Urinary bladder (tissue), 4 donors: Measurements from ENCODE around the gene NYAP2. TPM values are rescaled to one million over a fixed set of nuclear protein-coding genes. Genes with fewer than 3 reads are reported as not detected.

Experiments used
- DNase-seq: peaks from one replicate; pipeline ENCODE4 v3.0.0-alpha.2; 2015; ENCODE audit errors: extremely low spot score
- H3K27ac ChIP-seq: one replicate; pipeline ENCODE4 v1.5.1; 2013; ENCODE audit warnings: low read depth, mild to moderate bottlenecking, moderate library complexity
- H3K36me3 ChIP-seq: one replicate; pipeline ENCODE4 v1.6.1; 2013; ENCODE audit warnings: mild to moderate bottlenecking, moderate library complexity; ENCODE audit not compliant: insufficient read depth
- H3K4me1 ChIP-seq: one replicate; pipeline ENCODE4 v1.6.1; 2013; ENCODE audit warnings: mild to moderate bottlenecking, moderate library complexity; ENCODE audit not compliant: insufficient read depth
- H3K4me3 ChIP-seq: one replicate; pipeline ENCODE4 v1.5.1; 2013; ENCODE audit warnings: low read depth, low read length
- WGBS: extraction: QIAGEN DNeasy Blood & Tissue Kit; methylation state at CpG from one replicate; pipeline ENCODE4 v1.1.7; 2013; 5-methylcytosine and 5-hydroxymethylcytosine counted together
- polyA plus RNA-seq: library from polyadenylated mRNA; stranded (reverse); fragments of 200-250 nt; gene quantifications from one replicate; pipeline ENCODE4 v1.2.3, GENCODE V29; 2013
- total RNA-seq: library from RNA; depleted of rRNA; stranded (reverse); fragments of >200 nt; gene quantifications from one replicate; pipeline ENCODE4 v1.2.3, GENCODE V29; 2014
- donor health status: healthy with polysubstance abuse.
- donor health status: healthy.

NYAP2 gene
- total RNA-seq (0.79 TPM), polyA plus RNA-seq (0.01 TPM)

GRCh38 chr2:225399504-225399903 is at the start of gene NYAP2:
TSS of gene NYAP2 (plus strand) at chr2:225399710. CDS start at chr2:225408881, 9,171 bp downstream.
- 61% methylated on average over 5 of the region's 5 CpGs for WGBS
- Histone ChIP-seq H3K36me3 (no peaks in the 10 kb centered on the region), H3K4me3 (no peak within 1 kb of the TSS), H3K4me1 (no peaks in the 10 kb centered on the region), H3K27ac (no peak within 1 kb of the TSS)
- no peak for DNase-seq

- H3K27ac ChIP-seq = no peak overlapping the region
- H3K4me3 ChIP-seq = no peak overlapping the region
- 73% methylated on average over 1 of the region's 1 CpG for WGBS
- no peaks in the 10 kb centered on the region for H3K4me1 ChIP-seq
- DNase-seq = no peak
- no peaks in the 10 kb centered on the region for H3K36me3 ChIP-seq
These were observed 45.9 kb upstream of the NYAP2 start for GRCh38 chr2:225353579-225354085.

GRCh38 chr2:225354281-225354774 is 45.2 kb upstream of the NYAP2 start:
- no peaks in the 10 kb centered on the region for H3K4me1 ChIP-seq
- no peak overlapping the region for H3K27ac ChIP-seq
- no peaks in the 10 kb centered on the region for H3K36me3 ChIP-seq
- no peak overlapping the region for H3K4me3 ChIP-seq
- DNase-seq = no peak
- WGBS = 13% methylated on average over 3 of the region's 3 CpGs

GRCh38 chr2:225355788-225356187 is 43.7 kb upstream of the NYAP2 start:
- Histone ChIP-seq H3K27ac (no peak overlapping the region), H3K4me3 (no peak overlapping the region), H3K4me1 (no peaks in the 10 kb centered on the region), H3K36me3 (no peaks in the 10 kb centered on the region)
- no peak for DNase-seq
- 73% methylated on average over 3 of the region's 3 CpGs for WGBS

- Histone ChIP-seq H3K36me3 (no peaks in the 10 kb centered on the region), H3K4me3 (no peak overlapping the region), H3K4me1 (no peaks in the 10 kb centered on the region), H3K27ac (no peak overlapping the region)
- no peak for DNase-seq
These were observed 32.8 kb upstream of the NYAP2 start for GRCh38 chr2:225366731-225367130.

GRCh38 chr2:225367482-225367881 is 32.0 kb upstream of the NYAP2 start:
- no peak overlapping the region for H3K27ac ChIP-seq
- H3K4me1 ChIP-seq = no peaks in the 10 kb centered on the region
- H3K36me3 ChIP-seq = no peaks in the 10 kb centered on the region
- DNase-seq = no peak
- 18% methylated on average over 1 of the region's 1 CpG for WGBS
- H3K4me3 ChIP-seq = no peak overlapping the region

- WGBS = 74% methylated on average over 3 of the region's 3 CpGs
- no peak for DNase-seq
- H3K4me1 ChIP-seq = peaks cover 2% of the 10 kb centered on the region
- H3K4me3 ChIP-seq = no peak overlapping the region
- no peak overlapping the region for H3K27ac ChIP-seq
- no peaks in the 10 kb centered on the region for H3K36me3 ChIP-seq
These were observed 20.5 kb upstream of the NYAP2 start for GRCh38 chr2:225378984-225379383.

GRCh38 chr2:225379856-225380255 is 19.7 kb upstream of the NYAP2 start:
- Histone ChIP-seq H3K36me3 (no peaks in the 10 kb centered on the region), H3K4me1 (peaks cover 2% of the 10 kb centered on the region), H3K4me3 (no peak overlapping the region), H3K27ac (no peak overlapping the region)
- no peak for DNase-seq
- 82% methylated on average over 6 of the region's 6 CpGs for WGBS

GRCh38 chr2:225381609-225382008 is 17.9 kb upstream of the NYAP2 start:
- no peak overlapping the region for H3K4me3 ChIP-seq
- WGBS = 80% methylated on average over 4 of the region's 4 CpGs
- no peak for DNase-seq
- H3K27ac ChIP-seq = no peak overlapping the region
- H3K36me3 ChIP-seq = no peaks in the 10 kb centered on the region
- H3K4me1 ChIP-seq = peaks cover 2% of the 10 kb centered on the region

GRCh38 chr2:225398372-225398771 is 1.1 kb upstream of the NYAP2 start:
- Histone ChIP-seq H3K27ac (no peak overlapping the region), H3K36me3 (no peaks in the 10 kb centered on the region), H3K4me3 (no peak overlapping the region), H3K4me1 (no peaks in the 10 kb centered on the region)
- DNase-seq = no peak
- 42% methylated on average over 2 of the region's 2 CpGs for WGBS

- 9% methylated on average over 8 of the region's 8 CpGs for WGBS
These were observed 576 bp downstream of the NYAP2 start for GRCh38 chr2:225400060-225400511.

GRCh38 chr2:225400546-225401400 is 1.3 kb downstream of the NYAP2 start:
- H3K27ac ChIP-seq = no peak overlapping the region
- no peak overlapping the region for H3K4me3 ChIP-seq
- DNase-seq = no peak
- no peaks in the 10 kb centered on the region for H3K4me1 ChIP-seq
- WGBS = 75% methylated on average over 9 of the region's 9 CpGs
- no peaks in the 10 kb centered on the region for H3K36me3 ChIP-seq

More at GRCh38 chr2:225400060-225400511, 576 bp downstream of the NYAP2 start:
- Histone ChIP-seq H3K27ac (no peak overlapping the region), H3K36me3 (no peaks in the 10 kb centered on the region), H3K4me3 (no peak overlapping the region), H3K4me1 (no peaks in the 10 kb centered on the region)
- peak; percentile 13 for DNase-seq

- 40% methylated on average over 1 of the region's 1 CpG for WGBS
These were observed 2.8 kb downstream of the NYAP2 start for GRCh38 chr2:225402210-225402776.

GRCh38 chr2:225411452-225411851 is 11.9 kb downstream of the NYAP2 start:
- 85% methylated on average over 3 of the region's 3 CpGs for WGBS
- Histone ChIP-seq H3K4me1 (no peaks in the 10 kb centered on the region), H3K36me3 (no peaks in the 10 kb centered on the region), H3K4me3 (no peak overlapping the region), H3K27ac (no peak overlapping the region)
- no peak for DNase-seq

More at GRCh38 chr2:225402210-225402776, 2.8 kb downstream of the NYAP2 start:
- Histone ChIP-seq H3K36me3 (no peaks in the 10 kb centered on the region), H3K4me1 (no peaks in the 10 kb centered on the region), H3K27ac (no peak overlapping the region), H3K4me3 (no peak overlapping the region)
- no peak for DNase-seq
